GM13977 (cell line): Measurements from ENCODE around the gene GPR82.
A peak's percentile ranks its signal among the peaks of the same experiment; 100 is the strongest.

Source experiments
- DNase-seq: peaks from one replicate; pipeline ENCODE4 v3.0.0; 2012; ENCODE audit warnings: low spot score
- CTCF ChIP-seq: IDR thresholded peaks from 2 replicates; pipeline ENCODE4 v1.5.1; 2012; ENCODE audit warnings: mild to moderate bottlenecking, control low read depth; ENCODE audit not compliant: insufficient read depth; ENCODE audit errors: extremely low read depth, missing control alignments
- in situ Hi-C: fragments of 300-500 bp; cut with MboI; formaldehyde crosslinking; loops from one replicate; pipeline ENCODE4 v1.12.0; 2022; ENCODE audit warnings: low sequenced_read_pairs, low pct_unique_long_range_greater_than_20kb, mixed read lengths, inconsistent platforms; ENCODE audit not compliant: unreplicated experiment

GPR82 gene

DNA sequence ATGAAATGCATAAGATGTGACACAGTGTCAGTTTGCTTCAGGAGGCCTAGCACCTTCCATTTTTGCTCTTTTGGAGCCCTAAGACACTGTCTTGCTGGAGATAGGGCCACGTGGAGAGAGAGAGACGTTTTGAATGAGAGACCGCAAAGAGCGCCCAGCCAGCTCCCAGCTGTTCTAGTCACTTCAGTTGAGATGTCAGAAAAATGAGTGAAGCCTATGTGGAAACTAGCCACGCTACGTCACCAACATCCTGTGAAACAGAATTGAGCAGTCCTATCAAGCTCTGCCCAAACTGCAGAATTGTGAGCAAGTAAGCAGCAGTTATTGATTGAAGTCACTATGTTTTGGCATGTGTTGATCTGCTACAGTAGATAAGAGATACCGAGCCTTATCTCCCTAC, 13.1 kb downstream of the GPR82 start:
- DNase-seq: no peak
- no peak for TF ChIP-seq CTCF
- in situ Hi-C loops: no loop called here

GRCh38 chrX:41739871-41740270, 15.9 kb downstream of the GPR82 start:
- no peak for DNase-seq
- in situ Hi-C loops: no loop called here
- no peak for TF ChIP-seq CTCF

DNA sequence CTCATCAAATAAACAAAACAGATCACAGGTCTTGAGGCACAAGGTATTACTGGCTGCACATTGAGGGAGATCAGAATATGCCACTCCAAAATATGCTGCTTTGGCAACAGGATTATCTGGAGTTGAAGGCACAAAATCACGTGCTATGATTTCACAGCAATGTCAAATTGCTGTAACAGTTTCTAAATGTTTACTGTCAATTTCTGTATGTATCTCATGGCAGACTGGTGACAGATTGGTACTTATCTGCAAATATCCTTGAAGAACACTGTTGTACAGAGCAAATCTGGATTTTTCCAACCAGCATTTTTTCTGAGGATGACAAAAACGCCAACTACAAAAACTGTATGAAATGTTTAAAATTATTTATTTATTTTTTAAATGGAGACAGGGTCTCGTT, 26.7 kb downstream of the GPR82 start:
- no peak for DNase-seq
- TF ChIP-seq CTCF: no peak
- in situ Hi-C loops: loop anchor here (10.0 kb wide), 1 partner anchor 196 kb away; no protein-coding TSS in a partner anchor

DNA sequence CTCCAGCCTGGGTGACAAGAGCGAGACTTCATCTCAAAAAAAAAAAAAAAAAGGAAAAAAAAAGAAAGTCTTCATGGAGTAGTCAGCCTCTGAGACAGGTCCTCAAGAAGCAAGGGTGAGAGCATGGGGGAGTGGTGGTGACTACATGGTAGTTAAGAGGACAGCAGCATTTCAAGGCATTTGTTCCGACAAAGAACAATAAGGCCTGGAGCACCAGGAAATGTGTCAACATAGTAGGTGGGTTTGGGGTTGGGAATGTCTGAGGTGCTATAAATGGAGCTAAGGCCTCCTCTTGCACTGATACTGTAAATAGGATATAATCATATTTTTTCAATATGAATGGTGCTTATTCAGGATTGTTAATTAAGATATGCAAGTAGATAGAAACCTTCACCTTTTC, 34.4 kb downstream of the GPR82 start:
- TF ChIP-seq CTCF: no peak
- in situ Hi-C loops: loop anchor here (10.0 kb wide), 1 partner anchor 204 kb away; no protein-coding TSS in a partner anchor
- DNase-seq: no peak

DNA sequence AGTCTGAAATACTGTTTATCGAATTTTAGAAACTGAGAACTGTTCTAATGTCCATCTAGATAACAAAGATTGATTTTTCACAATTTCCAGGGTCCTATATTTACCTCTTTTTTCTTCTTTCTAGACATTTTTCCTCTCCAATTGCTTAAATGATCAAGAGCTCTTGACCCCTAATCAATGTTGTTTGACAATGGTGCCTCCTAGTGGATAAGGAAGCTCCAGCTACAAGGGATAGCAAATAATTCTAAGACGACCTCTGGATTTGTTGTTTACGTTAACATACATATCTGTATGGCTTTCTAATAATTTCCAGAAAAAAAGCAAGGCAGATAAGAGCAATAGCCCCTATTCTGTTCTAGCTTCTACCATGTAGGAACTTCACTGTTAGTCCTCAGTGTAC, 35.8 kb downstream of the GPR82 start:
- in situ Hi-C loops: loop anchor here (10.0 kb wide), 1 partner anchor 205 kb away; no protein-coding TSS in a partner anchor
- TF ChIP-seq CTCF: peak; percentile 72
- peak; percentile 40 for DNase-seq

DNA sequence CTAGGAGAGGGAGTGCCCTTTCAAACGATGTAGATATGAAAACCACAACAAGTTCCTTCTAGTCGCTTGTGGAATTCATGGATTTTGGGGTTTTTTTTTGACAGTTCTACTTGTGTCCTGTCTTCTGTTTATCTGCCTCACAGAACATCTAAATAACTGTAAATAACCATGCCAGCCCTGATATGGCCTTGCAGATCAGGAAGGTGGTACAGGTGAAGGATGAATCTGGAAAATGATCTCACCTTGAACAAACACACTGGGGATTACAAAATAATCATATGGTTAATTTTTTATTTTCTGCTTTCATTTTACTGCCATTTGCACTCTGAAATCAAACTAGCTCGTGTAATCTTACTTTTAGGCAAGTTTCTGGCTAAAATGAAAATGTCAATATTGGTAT, 37.2 kb downstream of the GPR82 start:
- TF ChIP-seq CTCF: no peak
- DNase-seq: no peak
- in situ Hi-C loops: no loop called here

DNA sequence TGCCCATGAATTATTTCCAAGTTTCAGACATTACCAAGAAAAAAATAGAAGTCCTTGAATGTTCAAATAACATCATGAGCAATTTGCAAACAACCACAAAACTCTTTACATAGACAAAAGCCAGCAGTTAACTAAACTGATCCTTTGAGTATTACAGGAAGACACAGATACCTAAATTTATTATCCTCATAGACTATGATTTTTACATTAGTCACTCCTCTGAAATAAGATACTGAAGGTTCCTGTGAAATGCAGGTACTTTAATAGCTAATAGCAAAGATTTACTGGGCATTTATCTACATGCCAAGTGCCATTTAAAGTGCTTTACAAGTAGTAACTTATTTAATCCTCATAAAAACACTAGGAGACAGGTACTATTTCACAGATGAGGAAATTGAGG, 37.7 kb downstream of the GPR82 start:
- in situ Hi-C loops: no loop called here
- TF ChIP-seq CTCF: no peak
- no peak for DNase-seq
